Effector memory CD4-positive, alpha-beta T cell (primary cell): ENCODE measurements around the gene HECW1.
"Not testable (repeated sequence)": the region's sequence is repeated elsewhere in the genome, so short reads cannot be mapped to it uniquely, and the experiment has no call there.

ENCODE experiments used
- DNase-seq, 3 donors: peaks; one replicate each; pipeline ENCODE4 v3.0.0-alpha.2; 2020
- H3K27ac ChIP-seq: 2 replicates; pipeline ENCODE4 v1.7.0; 2013; ENCODE audit warnings: mild to moderate bottlenecking, low read length, moderate library complexity; ENCODE audit not compliant: insufficient read depth, poor library complexity, severe bottlenecking
- H3K27me3 ChIP-seq: replicated peaks from 2 replicates; pipeline ENCODE4 v1.7.0; 2013; ENCODE audit warnings: mild to moderate bottlenecking, low read length; ENCODE audit not compliant: insufficient read depth, control insufficient read depth, poor library complexity, severe bottlenecking
- H3K36me3 ChIP-seq: 2 replicates; pipeline ENCODE4 v1.7.0; 2013; ENCODE audit warnings: mild to moderate bottlenecking, low read length, moderate library complexity; ENCODE audit not compliant: control insufficient read depth, insufficient read depth
- H3K4me1 ChIP-seq: 2 replicates; pipeline ENCODE4 v1.7.0; 2013; ENCODE audit warnings: low read length, mild to moderate bottlenecking; ENCODE audit not compliant: control insufficient read depth, insufficient read depth, poor library complexity, severe bottlenecking
- H3K4me3 ChIP-seq: 2 replicates; pipeline ENCODE4 v1.7.0; 2013; ENCODE audit warnings: low read length, low read depth, mild to moderate bottlenecking; ENCODE audit not compliant: insufficient read depth, poor library complexity, severe bottlenecking
- H3K9me3 ChIP-seq: 2 replicates; pipeline ENCODE4 v1.7.0; 2013; ENCODE audit warnings: mild to moderate bottlenecking, low read length, moderate library complexity; ENCODE audit not compliant: control insufficient read depth

Gene HECW1

DNA sequence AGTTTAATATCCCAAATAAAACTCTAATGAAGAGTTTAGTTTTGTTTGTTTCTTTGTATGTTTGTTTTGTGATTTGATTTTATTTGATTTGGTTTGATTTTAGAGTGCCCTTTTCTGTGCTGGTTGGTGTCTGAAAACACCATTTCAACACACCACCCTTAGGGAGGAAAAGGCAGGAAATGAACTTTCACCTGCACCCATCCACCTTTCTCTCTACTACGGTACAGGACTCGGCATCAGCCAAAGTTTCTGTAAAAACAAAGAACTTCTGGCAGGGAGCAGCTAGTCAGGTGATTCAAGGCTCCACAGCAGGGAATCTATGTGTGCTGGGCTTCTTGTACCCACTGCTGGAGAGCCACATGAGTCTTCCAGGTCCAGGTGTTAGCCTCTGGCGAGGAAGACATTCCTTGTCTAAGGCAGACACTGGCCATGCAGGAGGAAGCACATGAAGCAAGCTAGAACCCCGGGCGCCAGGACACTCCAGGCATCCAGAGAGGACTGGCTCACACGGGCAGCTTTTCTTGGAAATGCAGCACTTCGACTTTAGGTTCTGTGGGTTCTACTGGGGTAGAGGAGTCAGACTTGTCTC is 448.4 kb downstream of the HECW1 start:
- H3K4me3 ChIP-seq: no peak overlapping the region
- H3K27ac ChIP-seq: no peak overlapping the region
- no peaks in the 10 kb centered on the region for H3K27me3 ChIP-seq
- DNase-seq: no peak
- no peaks in the 10 kb centered on the region for H3K4me1 ChIP-seq
- H3K9me3 ChIP-seq: no peaks in the 10 kb centered on the region
- no peaks in the 10 kb centered on the region for H3K36me3 ChIP-seq

DNA sequence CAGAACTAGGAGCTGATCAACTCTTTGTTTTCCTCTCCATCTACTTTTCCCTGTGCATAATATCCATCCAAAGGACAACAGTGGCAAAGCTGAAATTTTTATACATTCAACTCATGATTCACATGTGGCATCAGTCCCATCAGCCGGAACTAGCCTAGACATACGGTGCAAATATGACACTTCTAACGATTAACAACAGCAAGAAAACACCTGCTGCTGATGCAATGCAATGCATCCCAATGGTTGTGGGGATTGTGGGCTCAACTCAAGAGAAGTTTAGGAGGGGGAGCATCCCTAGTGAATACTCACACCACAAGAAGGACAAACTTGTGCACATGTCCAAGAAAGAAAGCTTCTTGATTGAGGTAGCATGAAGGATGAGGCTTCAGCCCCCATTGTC is 449.9 kb downstream of the HECW1 start:
- DNase-seq: no peak
- no peaks in the 10 kb centered on the region for H3K27me3 ChIP-seq
- H3K9me3 ChIP-seq: no peaks in the 10 kb centered on the region
- no peak overlapping the region for H3K4me3 ChIP-seq
- no peaks in the 10 kb centered on the region for H3K4me1 ChIP-seq
- no peaks in the 10 kb centered on the region for H3K36me3 ChIP-seq
- H3K27ac ChIP-seq: no peak overlapping the region

- Histone ChIP-seq H3K9me3 (no peaks in the 10 kb centered on the region), H3K4me3 (no peak overlapping the region), H3K4me1 (no peaks in the 10 kb centered on the region), H3K27ac (no peak overlapping the region), H3K36me3 (no peaks in the 10 kb centered on the region), H3K27me3 (no peaks in the 10 kb centered on the region)
- DNase-seq: no peak
These were observed 453.3 kb downstream of the HECW1 start for GRCh38 chr7:43565786-43566185.

GRCh38 chr7:43568529-43568928 is 456.1 kb downstream of the HECW1 start:
- H3K36me3 ChIP-seq: no peaks in the 10 kb centered on the region
- H3K4me3 ChIP-seq: no peak overlapping the region
- H3K9me3 ChIP-seq: no peaks in the 10 kb centered on the region
- H3K4me1 ChIP-seq: no peaks in the 10 kb centered on the region
- H3K27ac ChIP-seq: no peak overlapping the region
- H3K27me3 ChIP-seq: no peaks in the 10 kb centered on the region
- DNase-seq: no peak

- Histone ChIP-seq H3K4me1 (no peaks in the 10 kb centered on the region), H3K27me3 (no peaks in the 10 kb centered on the region), H3K27ac (no peak overlapping the region), H3K4me3 (no peak overlapping the region), H3K36me3 (no peaks in the 10 kb centered on the region), H3K9me3 (no peaks in the 10 kb centered on the region)
- DNase-seq: no peak
These were observed 457.0 kb downstream of the HECW1 start for GRCh38 chr7:43569424-43569823.

GRCh38 chr7:43570688-43571365 is 458.4 kb downstream of the HECW1 start:
- Histone ChIP-seq H3K4me1 (no peaks in the 10 kb centered on the region), H3K27me3 (no peaks in the 10 kb centered on the region), H3K9me3 (no peaks in the 10 kb centered on the region), H3K27ac (no peak overlapping the region), H3K4me3 (no peak overlapping the region), H3K36me3 (no peaks in the 10 kb centered on the region)
- no peak for DNase-seq

- Histone ChIP-seq H3K9me3 (no peaks in the 10 kb centered on the region), H3K27me3 (no peaks in the 10 kb centered on the region), H3K27ac (no peak overlapping the region), H3K4me3 (no peak overlapping the region), H3K36me3 (no peaks in the 10 kb centered on the region), H3K4me1 (no peaks in the 10 kb centered on the region)
- DNase-seq: no peak
These were observed 460.1 kb downstream of the HECW1 start for GRCh38 chr7:43572516-43573049.

GRCh38 chr7:43573832-43574231 is 461.4 kb downstream of the HECW1 start:
- not testable (repeated sequence) for H3K27ac ChIP-seq, H3K36me3 ChIP-seq, H3K4me1 ChIP-seq, DNase-seq, H3K27me3 ChIP-seq, H3K4me3 ChIP-seq, H3K9me3 ChIP-seq

GRCh38 chr7:43575506-43575905 is 463.1 kb downstream of the HECW1 start:
- no peaks in the 10 kb centered on the region for H3K36me3 ChIP-seq
- H3K27me3 ChIP-seq: no peaks in the 10 kb centered on the region
- no peak for DNase-seq

GRCh38 chr7:43576241-43576640 is 463.8 kb downstream of the HECW1 start:
- Histone ChIP-seq H3K4me3 (no peak overlapping the region), H3K4me1 (no peaks in the 10 kb centered on the region), H3K27ac (no peak overlapping the region), H3K9me3 (no peaks in the 10 kb centered on the region), H3K36me3 (no peaks in the 10 kb centered on the region), H3K27me3 (no peaks in the 10 kb centered on the region)
- no peak for DNase-seq

More at GRCh38 chr7:43575506-43575905, 463.1 kb downstream of the HECW1 start:
- no peaks in the 10 kb centered on the region for H3K4me1 ChIP-seq
- H3K27ac ChIP-seq: no peak overlapping the region
- no peak overlapping the region for H3K4me3 ChIP-seq
- H3K9me3 ChIP-seq: no peaks in the 10 kb centered on the region
